Peyer's patch (tissue), 4 donors: ENCODE results near the gene CALHM4.

ENCODE experiments used
- POLR2A ChIP-seq, 2 donors: fragments of 450-650 bp; IDR thresholded peaks; one replicate each; pipeline ENCODE4 v1.5.1; 2017; ENCODE audit warnings: antibody characterized with exemption in 2 of 2, mild to moderate bottlenecking in 2 of 2, moderate library complexity in 2 of 2
- TF ChIP-seq, protein P1 (sequence below), 6 experiments: fragments of 450-650 bp in 4 of 6; fragments of 200-600 bp in 2 of 6; sonication (generic) in 1 of 6; IDR thresholded peaks; one replicate each; pipeline ENCODE4 v1.5.1; 2017 to 2019; ENCODE audit warnings: antibody characterized with exemption in 6 of 6, mild to moderate bottlenecking in 3 of 6, moderate library complexity in 1 of 6

DNA sequence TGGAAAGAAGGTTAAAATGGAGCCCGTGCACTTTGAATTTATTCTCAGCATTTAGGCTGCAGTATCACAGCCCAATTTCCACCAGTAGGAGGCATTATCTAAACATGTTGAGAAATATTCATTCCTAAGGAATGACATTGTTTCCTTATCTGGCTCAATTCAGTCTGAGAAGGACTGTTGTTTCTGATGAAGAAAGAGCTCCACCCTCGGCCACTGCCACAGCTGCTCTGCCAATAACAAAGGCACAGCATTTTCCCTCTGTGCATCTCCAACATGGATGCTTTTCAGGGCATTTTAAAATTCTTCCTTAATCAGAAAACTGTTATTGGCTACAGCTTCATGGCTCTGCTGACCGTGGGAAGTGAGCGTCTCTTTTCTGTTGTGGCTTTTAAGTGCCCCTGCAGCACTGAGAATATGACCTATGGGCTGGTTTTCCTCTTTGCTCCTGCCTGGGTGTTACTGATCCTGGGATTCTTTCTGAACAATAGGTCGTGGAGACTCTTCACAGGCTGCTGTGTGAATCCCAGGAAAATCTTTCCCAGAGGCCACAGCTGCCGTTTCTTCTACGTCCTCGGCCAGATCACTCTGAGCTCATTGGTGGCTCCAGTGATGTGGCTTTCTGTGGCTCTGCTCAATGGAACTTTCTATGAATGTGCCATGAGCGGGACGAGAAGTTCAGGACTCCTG is 42.0 kb upstream of the CALHM4 start, which contains the start of gene CALHM5:
- TF ChIP-seq, protein P1, sequence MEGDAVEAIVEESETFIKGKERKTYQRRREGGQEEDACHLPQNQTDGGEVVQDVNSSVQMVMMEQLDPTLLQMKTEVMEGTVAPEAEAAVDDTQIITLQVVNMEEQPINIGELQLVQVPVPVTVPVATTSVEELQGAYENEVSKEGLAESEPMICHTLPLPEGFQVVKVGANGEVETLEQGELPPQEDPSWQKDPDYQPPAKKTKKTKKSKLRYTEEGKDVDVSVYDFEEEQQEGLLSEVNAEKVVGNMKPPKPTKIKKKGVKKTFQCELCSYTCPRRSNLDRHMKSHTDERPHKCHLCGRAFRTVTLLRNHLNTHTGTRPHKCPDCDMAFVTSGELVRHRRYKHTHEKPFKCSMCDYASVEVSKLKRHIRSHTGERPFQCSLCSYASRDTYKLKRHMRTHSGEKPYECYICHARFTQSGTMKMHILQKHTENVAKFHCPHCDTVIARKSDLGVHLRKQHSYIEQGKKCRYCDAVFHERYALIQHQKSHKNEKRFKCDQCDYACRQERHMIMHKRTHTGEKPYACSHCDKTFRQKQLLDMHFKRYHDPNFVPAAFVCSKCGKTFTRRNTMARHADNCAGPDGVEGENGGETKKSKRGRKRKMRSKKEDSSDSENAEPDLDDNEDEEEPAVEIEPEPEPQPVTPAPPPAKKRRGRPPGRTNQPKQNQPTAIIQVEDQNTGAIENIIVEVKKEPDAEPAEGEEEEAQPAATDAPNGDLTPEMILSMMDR (IDR thresholded peaks at IDR 0.05), result peak in 5 of 6 experiments; percentile 36 to 56 (median 54)
- no peak for TF ChIP-seq POLR2A (IDR thresholded peaks at IDR 0.05)
